Caco-2 (cell line): Measurements from ENCODE around the gene TNNI2. TPM values are rescaled to one million over a fixed set of nuclear protein-coding genes. Genes with fewer than 3 reads are reported as not detected.

Experiments used
- BruUV-seq: library from RNA; stranded (reverse); fragments of 400-500 nt; replicated peaks from 2 replicates; lab custom pipeline; 2021; lab: Mats Ljungman, UMichigan
- CTCF ChIA-PET: fragments of 300-600 bp; sonication (Branson Sonifier 250); formaldehyde crosslinking; loops from one replicate; lab custom pipeline; 2022; ENCODE audit warnings: antibody characterized with exemption; lab: Charles Lee
- POLR2A ChIA-PET: fragments of 300-600 bp; sonication (Branson Sonifier 250); formaldehyde crosslinking; loops from one replicate; lab custom pipeline; 2022; ENCODE audit warnings: antibody characterized with exemption; lab: Charles Lee
- DNase-seq, 2 experiments: peaks; one replicate each; pipeline versions ENCODE4 v3.0.0 to v3.0.0-alpha.2; 2020 to 2022
- H3K27me3 ChIP-seq: replicated peaks from 2 replicates; pipeline ENCODE4 v1.6.0; 2011; ENCODE audit warnings: low read length; ENCODE audit not compliant: control insufficient read depth, insufficient read depth
- H3K36me3 ChIP-seq: 2 replicates; pipeline ENCODE4 v1.5.1; 2011; ENCODE audit warnings: low read length; ENCODE audit not compliant: control insufficient read depth, insufficient read depth
- H3K4me1 ChIP-seq: fragments of 250-450 bp; sonication (Bioruptor Pico); 2 replicates; pipeline ENCODE4 v1.5.1; 2020; ENCODE audit warnings: mild to moderate bottlenecking
- H3K4me3 ChIP-seq: 2 replicates; pipeline ENCODE4 v1.5.1; 2011; ENCODE audit warnings: low read depth, mild to moderate bottlenecking, control low read depth, low read length
- H3K9me3 ChIP-seq: fragments of 250-450 bp; sonication (Bioruptor Pico); 2 replicates; pipeline ENCODE4 v1.5.1; 2020; ENCODE audit warnings: mild to moderate bottlenecking, moderate library complexity
- H3K27ac Mint-ChIP-seq: one replicate; pipeline ENCODE4 v1.8.0; 2022; ENCODE audit warnings: mixed read lengths; ENCODE audit not compliant: unreplicated experiment
- H3K27me3 Mint-ChIP-seq: one replicate; pipeline ENCODE4 v1.8.0; 2022; ENCODE audit warnings: mixed read lengths; ENCODE audit not compliant: insufficient read depth, unreplicated experiment
- H3K36me3 Mint-ChIP-seq: one replicate; pipeline ENCODE4 v1.8.0; 2022; ENCODE audit warnings: mild to moderate bottlenecking, mixed read lengths; ENCODE audit not compliant: insufficient read depth, unreplicated experiment
- H3K4me1 Mint-ChIP-seq: one replicate; pipeline ENCODE4 v1.8.0; 2022; ENCODE audit warnings: low read depth, mixed read lengths; ENCODE audit not compliant: unreplicated experiment
- H3K4me3 Mint-ChIP-seq: one replicate; pipeline ENCODE4 v1.8.0; 2022; ENCODE audit warnings: mild to moderate bottlenecking, moderate library complexity, mixed read lengths; ENCODE audit not compliant: unreplicated experiment
- H3K9me3 Mint-ChIP-seq: one replicate; pipeline ENCODE4 v1.8.0; 2022; ENCODE audit warnings: mixed read lengths; ENCODE audit not compliant: unreplicated experiment
- CTCF ChIP-seq, 2 experiments: fragments of 200-600 bp in 1 of 2; IDR thresholded peaks; 1 replicate in 1 of 2; 2 replicates in 1 of 2; pipeline versions ENCODE4 v1.5.1 to v1.8.0; 2011 to 2022; ENCODE audit warnings: antibody characterized with exemption in 1 of 2, control low read depth in 1 of 2, inconsistent platforms in 1 of 2, low read depth in 1 of 2, low read length in 1 of 2, mild to moderate bottlenecking in 1 of 2, moderate library complexity in 1 of 2; ENCODE audit not compliant: insufficient read depth in 1 of 2, severe bottlenecking in 1 of 2, unreplicated experiment in 1 of 2
- intact Hi-C: fragments of 100-400 bp; cut with micrococcal nuclease; formaldehyde crosslinking; loops from one replicate; pipeline ENCODE4 v1.10.0; 2022; ENCODE audit not compliant: unreplicated experiment
- total RNA-seq: library from RNA; stranded (reverse); gene quantifications from 2 replicates; pipeline ENCODE4 v1.2.3, GENCODE V29; 2022

TNNI2 gene
- total RNA-seq, 1 experiment from 2014 or later, result 8.6 TPM

GRCh38 chr11:1836011-1836945, 2.5 kb upstream of the TNNI2 start:
- Mint-ChIP-seq H3K27ac (peak overlapping the region; percentile 98), H3K4me1 (peaks cover 24% of the 10 kb centered on the region), H3K27me3 (no peaks in the 10 kb centered on the region), H3K36me3 (peaks cover 17% of the 10 kb centered on the region), H3K4me3 (no peak overlapping the region), H3K9me3 (no peaks in the 10 kb centered on the region)
- ChIA-PET POLR2A (interaction anchor here (0.8 kb wide), 1 partner anchor 112 kb away, joined by 3 read pairs; no protein-coding TSS in a partner anchor), CTCF (interaction anchor here (0.7 to 1.6 kb wide), 5 partner anchors 11 to 315 kb away, joined by 3 to 6 read pairs (median 4); no protein-coding TSS in a partner anchor)
- intact Hi-C loops, result no loop called here
- no peak for DNase-seq
- Histone ChIP-seq H3K4me1 (peaks cover 55% of the 10 kb centered on the region), H3K4me3 (no peak overlapping the region), H3K9me3 (no peaks in the 10 kb centered on the region), H3K27me3 (no peaks in the 10 kb centered on the region), H3K36me3 (no peaks in the 10 kb centered on the region)
- TF ChIP-seq CTCF (IDR thresholded peaks at IDR 0.05; ENCODE audit: insufficient read depth in 1 of 2, low read depth in 1 of 2, low read length in 1 of 2, severe bottlenecking in 1 of 2, unreplicated experiment in 1 of 2), result no peak
- no TSS peak for BruUV-seq

- Histone ChIP-seq H3K4me3 (no peak overlapping the region), H3K4me1 (peaks cover 44% of the 10 kb centered on the region), H3K9me3 (no peaks in the 10 kb centered on the region), H3K36me3 (no peaks in the 10 kb centered on the region), H3K27me3 (no peaks in the 10 kb centered on the region)
- Mint-ChIP-seq H3K4me3 (no peak overlapping the region), H3K27ac (no peak overlapping the region), H3K4me1 (peaks cover 17% of the 10 kb centered on the region), H3K9me3 (no peaks in the 10 kb centered on the region), H3K27me3 (no peaks in the 10 kb centered on the region), H3K36me3 (peaks cover 17% of the 10 kb centered on the region)
- POLR2A ChIA-PET, result interaction anchor here (0.8 kb wide), 1 partner anchor 111 kb away, joined by 3 read pairs; no protein-coding TSS in a partner anchor
- DNase-seq, result peak; percentile 76 to 80
- intact Hi-C loops, result loop anchor here (1.0 kb wide), 1 partner anchor 33 kb away; no protein-coding TSS in a partner anchor
- CTCF ChIA-PET, result interaction anchor here (0.7 to 1.5 kb wide), 3 partner anchors 12 to 185 kb away, joined by 3 to 4 read pairs (median 4); no protein-coding TSS in a partner anchor
- BruUV-seq, result no TSS peak
- peak; percentile 84 to 91 for TF ChIP-seq CTCF (IDR thresholded peaks at IDR 0.05; ENCODE audit: insufficient read depth in 1 of 2, low read depth in 1 of 2, low read length in 1 of 2, severe bottlenecking in 1 of 2, unreplicated experiment in 1 of 2)
Measured at GRCh38 chr11:1837171-1838076, 1.4 kb upstream of the TNNI2 start.

- no peak overlapping the region for H3K4me3 ChIP-seq
- Mint-ChIP-seq H3K27me3 (no peaks in the 10 kb centered on the region), H3K27ac (no peak overlapping the region), H3K4me1 (peaks cover 16% of the 10 kb centered on the region), H3K36me3 (peaks cover 17% of the 10 kb centered on the region), H3K4me3 (no peak overlapping the region), H3K9me3 (no peaks in the 10 kb centered on the region)
- no TSS peak for BruUV-seq
- H3K9me3 ChIP-seq, result no peaks in the 10 kb centered on the region
- H3K4me1 ChIP-seq, result peaks cover 38% of the 10 kb centered on the region
- no peaks in the 10 kb centered on the region for H3K36me3 ChIP-seq
- no peak for TF ChIP-seq CTCF (IDR thresholded peaks at IDR 0.05; ENCODE audit: insufficient read depth in 1 of 2, low read depth in 1 of 2, low read length in 1 of 2, severe bottlenecking in 1 of 2, unreplicated experiment in 1 of 2)
- CTCF ChIA-PET, result no interaction called here
- no peak for DNase-seq
- no peaks in the 10 kb centered on the region for H3K27me3 ChIP-seq
- intact Hi-C loops, result no loop called here
- POLR2A ChIA-PET, result no interaction called here
Measured at GRCh38 chr11:1838077-1838425, 730 bp upstream of the TNNI2 start.
